Measurements from ENCODE around the gene CLEC18A. TPM values are rescaled to one million over a fixed set of nuclear protein-coding genes. Genes with fewer than 3 reads are reported as not detected.

CLEC18A gene
- total and polyA plus RNA-seq, 2 donors (not counting 1 experiment from before 2014, with no cell fraction given) = 0.52 to 2.2 TPM

GRCh38 chr16:69934751-69935150 lies 16.4 kb upstream of the CLEC18A start:
- Histone ChIP-seq H3K4me2 (replicated peaks; ENCODE audit: low read depth, low read length, poor library complexity, severe bottlenecking) (no peak overlapping the region), H3K4me1 (ENCODE audit: control insufficient read depth in 2 of 2, insufficient read depth in 2 of 2, low read length in 2 of 2) (no peaks in the 10 kb centered on the region), H3K79me2 (ENCODE audit: control insufficient read depth, insufficient read depth, low read length) (no peaks in the 10 kb centered on the region), H3K27ac (ENCODE audit: low read length in 2 of 2) (no peak overlapping the region), H4K20me1 (ENCODE audit: control insufficient read depth, insufficient read depth, low read length, poor library complexity, severe bottlenecking) (no peaks in the 10 kb centered on the region), H3K27me3 (replicated peaks in 1 of 4; ENCODE audit: control extremely low read depth in 1 of 4, control insufficient read depth in 3 of 4, insufficient read depth in 4 of 4, low read length in 3 of 4) (no peaks in the 10 kb centered on the region), H3K9ac (ENCODE audit: low read length) (no peak overlapping the region), H2AFZ (ENCODE audit: insufficient read depth, low read depth, low read length, poor library complexity, severe bottlenecking) (no peak overlapping the region), H3K4me3 (ENCODE audit: control extremely low read depth in 1 of 5, extremely low read depth in 1 of 5, insufficient read depth in 1 of 5, low read depth in 2 of 5, low read length in 4 of 5) (no peak overlapping the region), H3K36me3 (replicated peaks in 1 of 2; ENCODE audit: control extremely low read depth in 1 of 2, control insufficient read depth in 1 of 2, extremely low read depth in 1 of 2, insufficient read depth in 2 of 2, low read length in 1 of 2) (peaks cover 1 to 89% of the 10 kb centered on the region in 2 experiments), H3K9me3 (ENCODE audit: control extremely low read depth in 1 of 3, control insufficient read depth in 2 of 3, insufficient read depth in 1 of 3, low read length in 2 of 3) (no peaks in the 10 kb centered on the region)
- Mint-ChIP-seq H3K4me1 (no peaks in the 10 kb centered on the region), H3K9me3 (ENCODE audit: insufficient read depth) (no peaks in the 10 kb centered on the region), H3K27me3 (no peaks in the 10 kb centered on the region), H3K4me3 (no peak overlapping the region), H3K27ac (no peak overlapping the region)
- ChIA-PET POLR2A (no interaction called here), CTCF (no interaction called here)
- DNase-seq = no peak
- TF ChIP-seq CTCF (IDR thresholded peaks at IDR 0.05) (no peak), EZH2 (IDR thresholded peaks at IDR 0.05; ENCODE audit: borderline replicate concordance, insufficient read depth, low read depth, low read length, poor library complexity, severe bottlenecking) (no peak)
- ATAC-seq (ENCODE audit: low read depth) = no peak
- intact Hi-C loops (cut with micrococcal nuclease) = no loop called here
- WGBS (ENCODE audit: insufficient coverage) = 99% methylated on average over 17 of the region's 17 CpGs

- Histone ChIP-seq H3K27ac (ENCODE audit: low read length in 2 of 2) (no peak overlapping the region), H3K4me3 (ENCODE audit: control extremely low read depth in 1 of 5, extremely low read depth in 1 of 5, insufficient read depth in 1 of 5, low read depth in 2 of 5, low read length in 4 of 5) (no peak overlapping the region), H3K9me3 (ENCODE audit: control extremely low read depth in 1 of 3, control insufficient read depth in 2 of 3, insufficient read depth in 1 of 3, low read length in 2 of 3) (no peaks in the 10 kb centered on the region), H3K9ac (ENCODE audit: low read length) (no peak overlapping the region), H3K4me2 (replicated peaks; ENCODE audit: low read depth, low read length, poor library complexity, severe bottlenecking) (no peak overlapping the region), H2AFZ (ENCODE audit: insufficient read depth, low read depth, low read length, poor library complexity, severe bottlenecking) (no peak overlapping the region), H3K36me3 (replicated peaks in 1 of 2; ENCODE audit: control extremely low read depth in 1 of 2, control insufficient read depth in 1 of 2, extremely low read depth in 1 of 2, insufficient read depth in 2 of 2, low read length in 1 of 2) (peaks cover 1 to 94% of the 10 kb centered on the region in 2 experiments), H4K20me1 (ENCODE audit: control insufficient read depth, insufficient read depth, low read length, poor library complexity, severe bottlenecking) (no peaks in the 10 kb centered on the region), H3K27me3 (replicated peaks in 1 of 4; ENCODE audit: control extremely low read depth in 1 of 4, control insufficient read depth in 3 of 4, insufficient read depth in 4 of 4, low read length in 3 of 4) (no peaks in the 10 kb centered on the region), H3K79me2 (ENCODE audit: control insufficient read depth, insufficient read depth, low read length) (no peaks in the 10 kb centered on the region), H3K4me1 (ENCODE audit: control insufficient read depth in 2 of 2, insufficient read depth in 2 of 2, low read length in 2 of 2) (no peaks in the 10 kb centered on the region)
- no peak for DNase-seq
- intact Hi-C loops (cut with micrococcal nuclease) = no loop called here
- no peaks in the 10 kb centered on the region for H3K27me3 Mint-ChIP-seq
- no peak overlapping the region for H3K27ac Mint-ChIP-seq
- ChIA-PET CTCF (interaction anchor here (1.4 kb wide), 1 partner anchor 8 kb away, joined by 3 read pairs; no protein-coding TSS in a partner anchor), POLR2A (no interaction called here)
- H3K4me1 Mint-ChIP-seq = no peaks in the 10 kb centered on the region
- no peak overlapping the region for H3K4me3 Mint-ChIP-seq
- TF ChIP-seq CTCF (IDR thresholded peaks at IDR 0.05) = no peak
- TF ChIP-seq EZH2 (IDR thresholded peaks at IDR 0.05; ENCODE audit: borderline replicate concordance, insufficient read depth, low read depth, low read length, poor library complexity, severe bottlenecking) = no peak
- 98% methylated on average over 19 of the region's 19 CpGs for WGBS (ENCODE audit: insufficient coverage)
- no peak for ATAC-seq (ENCODE audit: low read depth)
- H3K9me3 Mint-ChIP-seq (ENCODE audit: insufficient read depth) = no peaks in the 10 kb centered on the region
Measured at GRCh38 chr16:69935278-69935711, 15.8 kb upstream of the CLEC18A start.

All from B cell (primary cell).